ENCODE measurements around the gene SERTAD1.

The SERTAD1 gene

GRCh38 chr19:40421993-40422747 lies 3.6 kb downstream of the SERTAD1 start:
- Histone ChIP-seq H3K27ac (ENCODE audit: low read depth, low read length) (no peak overlapping the region), H3K4me3 (ENCODE audit: insufficient read depth, low read length, poor library complexity, severe bottlenecking) (no peak overlapping the region), H3K27me3 (ENCODE audit: low read length) (no peaks in the 10 kb centered on the region), H3K79me2 (ENCODE audit: insufficient read depth, low read length) (no peaks in the 10 kb centered on the region), H2AFZ (ENCODE audit: low read depth, low read length, severe bottlenecking) (no peak overlapping the region), H3K9ac (ENCODE audit: low read length) (no peak overlapping the region), H3K9me2 (replicated peaks; ENCODE audit: insufficient read depth, low read length) (no peaks in the 10 kb centered on the region), H3F3A (ENCODE audit: insufficient read depth) (peaks cover 8% of the 10 kb centered on the region; the same call in 1 of the 2 replicates), H3K4me2 (ENCODE audit: low read depth, low read length, poor library complexity, severe bottlenecking) (no peak overlapping the region), H3K36me3 (ENCODE audit: low read length) (no peaks in the 10 kb centered on the region), H3K9me3 (ENCODE audit: insufficient read depth, low read length) (no peaks in the 10 kb centered on the region), H4K20me1 (ENCODE audit: low read depth, low read length) (no peaks in the 10 kb centered on the region)
- TF ChIP-seq, protein P1, sequence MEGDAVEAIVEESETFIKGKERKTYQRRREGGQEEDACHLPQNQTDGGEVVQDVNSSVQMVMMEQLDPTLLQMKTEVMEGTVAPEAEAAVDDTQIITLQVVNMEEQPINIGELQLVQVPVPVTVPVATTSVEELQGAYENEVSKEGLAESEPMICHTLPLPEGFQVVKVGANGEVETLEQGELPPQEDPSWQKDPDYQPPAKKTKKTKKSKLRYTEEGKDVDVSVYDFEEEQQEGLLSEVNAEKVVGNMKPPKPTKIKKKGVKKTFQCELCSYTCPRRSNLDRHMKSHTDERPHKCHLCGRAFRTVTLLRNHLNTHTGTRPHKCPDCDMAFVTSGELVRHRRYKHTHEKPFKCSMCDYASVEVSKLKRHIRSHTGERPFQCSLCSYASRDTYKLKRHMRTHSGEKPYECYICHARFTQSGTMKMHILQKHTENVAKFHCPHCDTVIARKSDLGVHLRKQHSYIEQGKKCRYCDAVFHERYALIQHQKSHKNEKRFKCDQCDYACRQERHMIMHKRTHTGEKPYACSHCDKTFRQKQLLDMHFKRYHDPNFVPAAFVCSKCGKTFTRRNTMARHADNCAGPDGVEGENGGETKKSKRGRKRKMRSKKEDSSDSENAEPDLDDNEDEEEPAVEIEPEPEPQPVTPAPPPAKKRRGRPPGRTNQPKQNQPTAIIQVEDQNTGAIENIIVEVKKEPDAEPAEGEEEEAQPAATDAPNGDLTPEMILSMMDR (IDR thresholded peaks at IDR 0.05; ENCODE audit: insufficient read depth, low read length, poor library complexity, severe bottlenecking), result no peak
- no peak for TF ChIP-seq EZH2phosphoT487 (conservative IDR thresholded peaks at IDR 0.05; ENCODE audit: low read length)

DNA sequence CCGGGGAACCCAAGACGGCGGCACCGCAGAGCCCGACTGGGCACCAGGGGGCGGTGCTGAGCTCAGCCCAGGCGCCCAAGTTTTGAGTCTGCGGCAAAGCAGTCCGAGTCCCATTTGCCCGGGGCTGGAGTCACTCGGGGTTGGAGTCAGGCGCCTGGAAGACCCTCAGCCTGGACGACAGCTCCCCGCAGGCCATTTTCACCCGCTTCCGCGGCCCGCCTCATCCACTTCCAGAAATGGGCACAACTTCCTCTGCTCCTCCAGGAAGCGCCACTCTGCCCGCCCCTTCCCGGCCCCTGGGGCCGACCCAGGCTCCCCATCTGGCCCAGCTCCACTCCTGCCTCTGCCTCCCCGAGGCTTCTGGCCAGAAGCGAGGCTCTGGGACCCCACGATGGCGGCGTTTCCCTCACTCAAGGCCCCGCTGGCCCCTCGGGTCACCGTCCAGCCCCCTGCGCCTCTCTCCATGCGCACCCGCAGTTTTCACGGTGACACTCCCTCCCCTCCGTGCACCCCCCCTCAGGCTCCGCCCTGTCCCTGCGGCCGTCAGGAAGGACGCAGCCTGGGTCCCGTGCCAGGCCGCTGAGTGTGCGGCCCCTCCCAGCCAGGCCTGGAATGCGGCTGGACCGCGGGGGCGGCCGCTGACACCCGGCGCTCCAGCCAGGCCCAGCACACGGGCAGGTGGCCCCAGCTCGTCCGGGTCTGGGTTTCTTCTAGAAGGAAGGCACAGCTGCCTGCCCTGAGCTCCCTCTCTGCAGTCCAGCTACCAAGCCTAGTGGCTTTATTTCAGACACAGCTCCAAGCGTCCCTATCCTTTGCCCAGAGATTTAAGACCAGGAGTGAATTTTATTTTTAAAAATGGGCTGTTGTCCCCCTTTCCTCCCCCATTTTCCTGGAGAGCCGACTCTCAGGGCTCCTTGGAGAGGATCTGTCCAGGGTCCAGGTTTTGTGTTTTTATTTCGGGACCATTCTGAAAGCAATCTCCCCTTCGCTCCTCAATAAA lies 4.7 kb downstream of the SERTAD1 start:
- H3K9ac ChIP-seq (ENCODE audit: low read length), result peak overlapping the region; percentile 67
- peak overlapping the region; percentile 94 for H2AFZ ChIP-seq (ENCODE audit: low read depth, low read length, severe bottlenecking)
- H3K27me3 ChIP-seq (ENCODE audit: low read length), result no peaks in the 10 kb centered on the region
- no peaks in the 10 kb centered on the region for H3K79me2 ChIP-seq (ENCODE audit: insufficient read depth, low read length)
- H3K36me3 ChIP-seq (ENCODE audit: low read length), result no peaks in the 10 kb centered on the region
- H3K4me2 ChIP-seq (ENCODE audit: low read depth, low read length, poor library complexity, severe bottlenecking), result peak overlapping the region; percentile 84
- peak overlapping the region; percentile 64 for H3K4me3 ChIP-seq (ENCODE audit: insufficient read depth, low read length, poor library complexity, severe bottlenecking)
- H3K9me2 ChIP-seq (replicated peaks; ENCODE audit: insufficient read depth, low read length), result no peaks in the 10 kb centered on the region
- no peaks in the 10 kb centered on the region for H3K9me3 ChIP-seq (ENCODE audit: insufficient read depth, low read length)
- no peaks in the 10 kb centered on the region for H4K20me1 ChIP-seq (ENCODE audit: low read depth, low read length)
- peak overlapping the region; percentile 56 for H3K27ac ChIP-seq (ENCODE audit: low read depth, low read length)
- TF ChIP-seq, protein P1 (IDR thresholded peaks at IDR 0.05; ENCODE audit: insufficient read depth, low read length, poor library complexity, severe bottlenecking), result peak; percentile 81
- TF ChIP-seq EZH2phosphoT487 (conservative IDR thresholded peaks at IDR 0.05; ENCODE audit: low read length), result no peak
- H3F3A ChIP-seq (ENCODE audit: insufficient read depth), result peaks cover 8% of the 10 kb centered on the region; the same call in 1 of the 2 replicates

DNA sequence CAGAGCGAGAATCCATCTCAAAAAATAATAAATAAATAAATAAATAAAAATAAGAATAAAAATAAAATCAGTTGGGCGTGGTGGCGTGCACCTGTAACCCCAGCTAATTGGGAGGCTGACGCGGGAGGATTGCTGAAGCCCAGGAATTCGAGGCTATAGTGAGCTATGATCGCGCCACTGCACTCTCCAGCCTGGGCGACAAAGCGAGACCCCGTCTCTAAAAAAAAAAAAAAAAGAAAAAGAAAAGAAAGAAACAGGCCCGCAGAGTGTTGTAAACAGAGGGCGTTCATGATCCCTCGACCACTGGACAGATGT lies 5.4 kb downstream of the SERTAD1 start:
- H3K36me3 ChIP-seq (ENCODE audit: low read length), result no peaks in the 10 kb centered on the region
- H3K27ac ChIP-seq (ENCODE audit: low read depth, low read length), result no peak overlapping the region
- H3K9me2 ChIP-seq (replicated peaks; ENCODE audit: insufficient read depth, low read length), result no peaks in the 10 kb centered on the region
- H4K20me1 ChIP-seq (ENCODE audit: low read depth, low read length), result no peaks in the 10 kb centered on the region
- H2AFZ ChIP-seq (ENCODE audit: low read depth, low read length, severe bottlenecking), result peak overlapping the region; percentile 94
- peak overlapping the region; percentile 64 for H3K4me3 ChIP-seq (ENCODE audit: insufficient read depth, low read length, poor library complexity, severe bottlenecking)
- H3K9me3 ChIP-seq (ENCODE audit: insufficient read depth, low read length), result no peaks in the 10 kb centered on the region
- TF ChIP-seq, protein P1 (IDR thresholded peaks at IDR 0.05; ENCODE audit: insufficient read depth, low read length, poor library complexity, severe bottlenecking), result no peak
- H3K9ac ChIP-seq (ENCODE audit: low read length), result peak overlapping the region; percentile 67
- H3K27me3 ChIP-seq (ENCODE audit: low read length), result no peaks in the 10 kb centered on the region
- no peaks in the 10 kb centered on the region for H3K79me2 ChIP-seq (ENCODE audit: insufficient read depth, low read length)
- peaks cover 8% of the 10 kb centered on the region; the same call in 1 of the 2 replicates for H3F3A ChIP-seq (ENCODE audit: insufficient read depth)
- peak overlapping the region; percentile 84 for H3K4me2 ChIP-seq (ENCODE audit: low read depth, low read length, poor library complexity, severe bottlenecking)

Data from SU-DHL-6 (cell line).